Upper lobe of left lung (tissue), 4 donors: ENCODE data around the gene GABRB3.

ENCODE experiments used
- CTCF ChIP-seq, 6 experiments: fragments of 450-650 bp in 4 of 6; fragments of 200-600 bp in 2 of 6; sonication (generic) in 2 of 6; IDR thresholded peaks; one replicate each; pipeline ENCODE4 v1.5.1; 2016 to 2019; ENCODE audit warnings: antibody characterized with exemption in 6 of 6
- POLR2A ChIP-seq, 4 donors: fragments of 450-650 bp; IDR thresholded peaks; one replicate each; pipeline ENCODE4 v1.5.1; 2016 to 2017; ENCODE audit warnings: antibody characterized with exemption in 4 of 4, mild to moderate bottlenecking in 2 of 4

DNA sequence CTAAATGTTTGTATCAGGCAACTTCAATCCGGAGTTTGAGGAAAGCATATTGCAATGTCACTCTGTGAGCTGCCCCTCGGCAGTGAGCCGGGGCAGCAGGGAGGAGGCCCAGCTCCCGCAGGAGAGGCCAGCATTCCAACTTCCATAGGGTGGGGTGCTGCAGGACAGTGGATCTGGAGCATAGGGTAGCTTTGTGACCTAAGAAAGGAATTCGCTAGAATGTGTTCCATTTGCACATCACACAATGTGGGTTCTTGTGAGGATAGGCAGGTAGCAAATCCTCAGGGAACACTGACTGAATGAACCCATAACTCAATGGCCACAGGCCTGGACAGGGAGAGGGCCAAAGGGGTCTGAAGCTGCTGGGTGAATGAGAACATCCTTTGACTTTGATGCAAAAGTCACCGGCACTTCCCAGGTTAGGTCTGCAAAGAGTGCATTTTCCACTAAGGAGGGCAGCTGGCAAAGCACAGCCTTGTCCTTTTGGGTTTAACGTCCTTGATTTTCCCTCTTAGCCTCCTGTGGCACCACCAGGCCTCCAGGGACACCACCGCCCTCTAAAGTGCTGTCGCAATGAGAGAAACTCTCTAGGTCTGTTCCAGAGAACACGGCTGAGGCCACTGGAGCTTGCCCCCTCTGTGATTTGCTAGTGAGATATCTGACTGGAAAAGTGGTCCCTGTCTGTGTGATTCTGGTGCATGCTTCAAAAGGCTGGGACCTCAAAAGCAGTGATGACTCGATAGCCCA is 36.2 kb downstream of the GABRB3 start:
- TF ChIP-seq CTCF (IDR thresholded peaks at IDR 0.05) (no peak), POLR2A (IDR thresholded peaks at IDR 0.05) (no peak)
